Suprapubic skin (tissue), 3 donors: ENCODE measurements around the gene SCN1A.

ENCODE experiments used
- CTCF ChIP-seq, 2 donors: fragments of 200-600 bp in 1 of 2; fragments of 450-650 bp in 1 of 2; sonication (generic) in 1 of 2; IDR thresholded peaks; one replicate each; pipeline ENCODE4 v1.5.1; 2016 to 2019; ENCODE audit warnings: antibody characterized with exemption in 2 of 2, mild to moderate bottlenecking in 1 of 2, moderate library complexity in 1 of 2
- POLR2A ChIP-seq, 2 donors: fragments of 450-650 bp; IDR thresholded peaks; one replicate each; pipeline ENCODE4 v1.6.1; 2017; ENCODE audit warnings: antibody characterized with exemption in 2 of 2, mild to moderate bottlenecking in 2 of 2, moderate library complexity in 2 of 2

- no peak for TF ChIP-seq POLR2A (IDR thresholded peaks at IDR 0.05)
- TF ChIP-seq CTCF (IDR thresholded peaks at IDR 0.05), result no peak
Observed at GRCh38 chr2:166017208-166017607, 110.6 kb downstream of the SCN1A start.
